Caco-2 (cell line): ENCODE data around the gene ASTN2. TPM values are rescaled to one million over a fixed set of nuclear protein-coding genes. Genes with fewer than 3 reads are reported as not detected.

ENCODE experiments used
- BruUV-seq: library from RNA; stranded (reverse); fragments of 400-500 nt; replicated peaks from 2 replicates; lab custom pipeline; 2021; lab: Mats Ljungman, UMichigan
- CTCF ChIA-PET: fragments of 300-600 bp; sonication (Branson Sonifier 250); formaldehyde crosslinking; loops from one replicate; lab custom pipeline; 2022; ENCODE audit warnings: antibody characterized with exemption; lab: Charles Lee
- POLR2A ChIA-PET: fragments of 300-600 bp; sonication (Branson Sonifier 250); formaldehyde crosslinking; loops from one replicate; lab custom pipeline; 2022; ENCODE audit warnings: antibody characterized with exemption; lab: Charles Lee
- DNase-seq, 2 experiments: peaks; one replicate each; pipeline versions ENCODE4 v3.0.0 to v3.0.0-alpha.2; 2020 to 2022
- H3K27me3 ChIP-seq: replicated peaks from 2 replicates; pipeline ENCODE4 v1.6.0; 2011; ENCODE audit warnings: low read length; ENCODE audit not compliant: control insufficient read depth, insufficient read depth
- H3K36me3 ChIP-seq: 2 replicates; pipeline ENCODE4 v1.5.1; 2011; ENCODE audit warnings: low read length; ENCODE audit not compliant: control insufficient read depth, insufficient read depth
- H3K4me1 ChIP-seq: fragments of 250-450 bp; sonication (Bioruptor Pico); 2 replicates; pipeline ENCODE4 v1.5.1; 2020; ENCODE audit warnings: mild to moderate bottlenecking
- H3K4me3 ChIP-seq: 2 replicates; pipeline ENCODE4 v1.5.1; 2011; ENCODE audit warnings: low read depth, mild to moderate bottlenecking, control low read depth, low read length
- H3K9me3 ChIP-seq: fragments of 250-450 bp; sonication (Bioruptor Pico); 2 replicates; pipeline ENCODE4 v1.5.1; 2020; ENCODE audit warnings: mild to moderate bottlenecking, moderate library complexity
- H3K27ac Mint-ChIP-seq: one replicate; pipeline ENCODE4 v1.8.0; 2022; ENCODE audit warnings: mixed read lengths; ENCODE audit not compliant: unreplicated experiment
- H3K27me3 Mint-ChIP-seq: one replicate; pipeline ENCODE4 v1.8.0; 2022; ENCODE audit warnings: mixed read lengths; ENCODE audit not compliant: insufficient read depth, unreplicated experiment
- H3K36me3 Mint-ChIP-seq: one replicate; pipeline ENCODE4 v1.8.0; 2022; ENCODE audit warnings: mild to moderate bottlenecking, mixed read lengths; ENCODE audit not compliant: insufficient read depth, unreplicated experiment
- H3K4me1 Mint-ChIP-seq: one replicate; pipeline ENCODE4 v1.8.0; 2022; ENCODE audit warnings: low read depth, mixed read lengths; ENCODE audit not compliant: unreplicated experiment
- H3K4me3 Mint-ChIP-seq: one replicate; pipeline ENCODE4 v1.8.0; 2022; ENCODE audit warnings: mild to moderate bottlenecking, moderate library complexity, mixed read lengths; ENCODE audit not compliant: unreplicated experiment
- H3K9me3 Mint-ChIP-seq: one replicate; pipeline ENCODE4 v1.8.0; 2022; ENCODE audit warnings: mixed read lengths; ENCODE audit not compliant: unreplicated experiment
- intact Hi-C: fragments of 100-400 bp; cut with micrococcal nuclease; formaldehyde crosslinking; loops from one replicate; pipeline ENCODE4 v1.10.0; 2022; ENCODE audit not compliant: unreplicated experiment
- total RNA-seq: library from RNA; stranded (reverse); gene quantifications from 2 replicates; pipeline ENCODE4 v1.2.3, GENCODE V29; 2022
- TF ChIP-seq, protein P1 (sequence below), 2 experiments: fragments of 200-600 bp in 1 of 2; IDR thresholded peaks; 1 replicate in 1 of 2; 2 replicates in 1 of 2; pipeline versions ENCODE4 v1.5.1 to v1.8.0; 2011 to 2022; ENCODE audit warnings: antibody characterized with exemption in 1 of 2, control low read depth in 1 of 2, inconsistent platforms in 1 of 2, low read depth in 1 of 2, low read length in 1 of 2, mild to moderate bottlenecking in 1 of 2, moderate library complexity in 1 of 2; ENCODE audit not compliant: insufficient read depth in 1 of 2, severe bottlenecking in 1 of 2, unreplicated experiment in 1 of 2

ASTN2 gene
- total RNA-seq, 1 experiment from 2014 or later = 12.7 TPM

DNA sequence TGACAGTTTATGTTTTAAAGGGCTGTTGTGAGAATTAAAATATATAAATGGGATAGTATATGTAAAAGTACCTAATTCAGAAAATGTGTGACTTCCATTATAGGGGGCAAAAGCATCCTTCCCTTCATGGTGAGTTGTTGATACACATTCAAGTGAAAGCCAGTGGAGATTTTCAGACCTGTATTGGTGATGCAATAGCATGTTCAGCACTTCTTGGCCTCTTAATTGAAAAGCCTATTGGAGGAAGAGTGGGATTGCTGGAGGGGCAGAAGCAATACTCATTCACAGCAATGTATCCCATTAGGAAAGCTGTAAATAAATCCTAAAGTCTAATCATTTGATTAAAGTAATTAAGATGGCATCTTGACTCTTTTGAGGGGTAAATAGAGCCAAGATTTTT, 710.4 kb downstream of the ASTN2 start:
- Mint-ChIP-seq H3K27ac (no peak overlapping the region), H3K4me3 (no peak overlapping the region), H3K4me1 (peaks cover 7% of the 10 kb centered on the region), H3K9me3 (no peaks in the 10 kb centered on the region), H3K27me3 (no peaks in the 10 kb centered on the region), H3K36me3 (no peaks in the 10 kb centered on the region)
- ChIA-PET POLR2A (interaction anchor here (1.2 kb wide), 1 partner anchor 18 kb away, joined by 6 read pairs; the partner anchor contains the start of gene TRIM32), CTCF (no interaction called here)
- Histone ChIP-seq H3K9me3 (no peaks in the 10 kb centered on the region), H3K36me3 (no peaks in the 10 kb centered on the region), H3K27me3 (no peaks in the 10 kb centered on the region), H3K4me1 (peaks cover 7% of the 10 kb centered on the region), H3K4me3 (no peak overlapping the region)
- intact Hi-C loops = no loop called here
- no peak for DNase-seq
- BruUV-seq = no TSS peak
- TF ChIP-seq, protein P1, sequence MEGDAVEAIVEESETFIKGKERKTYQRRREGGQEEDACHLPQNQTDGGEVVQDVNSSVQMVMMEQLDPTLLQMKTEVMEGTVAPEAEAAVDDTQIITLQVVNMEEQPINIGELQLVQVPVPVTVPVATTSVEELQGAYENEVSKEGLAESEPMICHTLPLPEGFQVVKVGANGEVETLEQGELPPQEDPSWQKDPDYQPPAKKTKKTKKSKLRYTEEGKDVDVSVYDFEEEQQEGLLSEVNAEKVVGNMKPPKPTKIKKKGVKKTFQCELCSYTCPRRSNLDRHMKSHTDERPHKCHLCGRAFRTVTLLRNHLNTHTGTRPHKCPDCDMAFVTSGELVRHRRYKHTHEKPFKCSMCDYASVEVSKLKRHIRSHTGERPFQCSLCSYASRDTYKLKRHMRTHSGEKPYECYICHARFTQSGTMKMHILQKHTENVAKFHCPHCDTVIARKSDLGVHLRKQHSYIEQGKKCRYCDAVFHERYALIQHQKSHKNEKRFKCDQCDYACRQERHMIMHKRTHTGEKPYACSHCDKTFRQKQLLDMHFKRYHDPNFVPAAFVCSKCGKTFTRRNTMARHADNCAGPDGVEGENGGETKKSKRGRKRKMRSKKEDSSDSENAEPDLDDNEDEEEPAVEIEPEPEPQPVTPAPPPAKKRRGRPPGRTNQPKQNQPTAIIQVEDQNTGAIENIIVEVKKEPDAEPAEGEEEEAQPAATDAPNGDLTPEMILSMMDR (IDR thresholded peaks at IDR 0.05; ENCODE audit: insufficient read depth in 1 of 2, low read depth in 1 of 2, low read length in 1 of 2, severe bottlenecking in 1 of 2, unreplicated experiment in 1 of 2) = no peak

DNA sequence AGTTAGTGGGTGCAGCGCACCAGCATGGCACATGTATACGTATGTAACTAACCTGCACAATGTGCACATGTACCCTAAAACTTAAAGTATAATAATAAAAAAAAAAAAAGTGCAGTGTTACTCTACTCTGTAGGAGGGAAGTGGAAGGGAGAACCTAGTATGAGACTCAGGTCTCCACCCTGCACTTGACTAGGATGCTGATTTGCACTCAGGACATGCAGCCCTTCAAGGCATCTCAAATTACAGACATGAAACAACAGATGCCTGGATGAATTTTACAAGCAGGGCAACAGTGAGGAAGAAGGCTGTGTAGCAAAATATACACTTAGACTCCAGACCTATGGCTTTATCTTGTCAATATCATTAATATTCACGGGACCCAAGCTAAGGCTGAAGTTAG, 711.2 kb downstream of the ASTN2 start:
- H3K36me3 Mint-ChIP-seq = no peaks in the 10 kb centered on the region
- intact Hi-C loops = no loop called here
- CTCF ChIA-PET = no interaction called here
- peaks cover 7% of the 10 kb centered on the region for H3K4me1 ChIP-seq
- H3K4me3 Mint-ChIP-seq = no peak overlapping the region
- DNase-seq = no peak
- no peaks in the 10 kb centered on the region for H3K9me3 ChIP-seq
- no TSS peak for BruUV-seq
- TF ChIP-seq, protein P1 (IDR thresholded peaks at IDR 0.05; ENCODE audit: insufficient read depth in 1 of 2, low read depth in 1 of 2, low read length in 1 of 2, severe bottlenecking in 1 of 2, unreplicated experiment in 1 of 2) = no peak
- H3K36me3 ChIP-seq = no peaks in the 10 kb centered on the region; the same call in 1 of the 2 replicates
- POLR2A ChIA-PET = no interaction called here
- peaks cover 7% of the 10 kb centered on the region for H3K4me1 Mint-ChIP-seq
- no peaks in the 10 kb centered on the region for H3K27me3 ChIP-seq
- H3K27ac Mint-ChIP-seq = no peak overlapping the region
- no peaks in the 10 kb centered on the region for H3K27me3 Mint-ChIP-seq
- H3K4me3 ChIP-seq = no peak overlapping the region
- H3K9me3 Mint-ChIP-seq = no peaks in the 10 kb centered on the region

DNA sequence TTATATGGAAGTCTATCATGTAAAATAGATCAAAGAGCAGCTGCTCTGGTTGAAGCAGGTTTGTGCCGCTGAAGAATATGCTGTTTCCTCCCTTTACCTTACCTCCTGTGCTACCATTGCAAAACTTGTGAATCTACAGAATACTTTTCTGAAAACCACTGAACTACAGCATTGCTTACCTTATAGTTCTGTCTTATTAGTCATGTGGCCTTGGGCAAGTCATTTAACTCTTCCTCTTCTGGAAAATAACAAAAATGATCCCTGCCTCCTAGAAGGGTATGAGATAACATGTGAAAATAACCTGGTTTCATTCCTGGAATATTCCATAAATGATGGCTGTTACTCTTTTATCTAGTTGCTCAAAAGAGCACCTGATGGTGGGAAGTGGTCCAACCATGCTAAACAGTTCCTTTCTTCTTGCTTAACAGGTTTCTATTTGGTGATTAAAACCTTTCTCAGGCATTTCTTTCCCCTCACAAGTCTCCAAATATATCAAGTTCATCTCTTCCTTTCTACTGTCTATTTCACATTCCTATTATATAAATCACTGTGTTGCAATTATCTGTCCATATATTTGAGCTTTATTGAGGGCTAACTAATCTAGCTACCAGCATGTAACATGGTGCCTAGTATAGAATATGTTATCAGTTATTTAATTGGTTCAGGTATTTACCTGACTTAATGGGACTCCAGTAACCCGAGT, 712.8 kb downstream of the ASTN2 start:
- no peaks in the 10 kb centered on the region for H3K27me3 ChIP-seq
- Mint-ChIP-seq H3K27ac (no peak overlapping the region), H3K4me1 (peaks cover 7% of the 10 kb centered on the region), H3K4me3 (no peak overlapping the region), H3K27me3 (no peaks in the 10 kb centered on the region), H3K9me3 (no peaks in the 10 kb centered on the region), H3K36me3 (peaks cover 8% of the 10 kb centered on the region)
- H3K4me3 ChIP-seq = no peak overlapping the region
- no peaks in the 10 kb centered on the region; the same call in 1 of the 2 replicates for H3K36me3 ChIP-seq
- no peaks in the 10 kb centered on the region for H3K9me3 ChIP-seq
- no peak for DNase-seq
- intact Hi-C loops = no loop called here
- peaks cover 7% of the 10 kb centered on the region for H3K4me1 ChIP-seq
- ChIA-PET POLR2A (no interaction called here), CTCF (no interaction called here)
- BruUV-seq = no TSS peak
- TF ChIP-seq, protein P1 (IDR thresholded peaks at IDR 0.05; ENCODE audit: insufficient read depth in 1 of 2, low read depth in 1 of 2, low read length in 1 of 2, severe bottlenecking in 1 of 2, unreplicated experiment in 1 of 2) = no peak
